COLO829 (cell line): ENCODE data around the gene MYOM1.

Experiments used
- DNase-seq: peaks from one replicate; pipeline ENCODE4 v3.0.0; 2012; ENCODE audit warnings: low spot score

Gene MYOM1

GRCh38 chr18:3115447-3116030 is 104.2 kb downstream of the MYOM1 start:
- no peak for DNase-seq

- DNase-seq, result no peak
Observed at GRCh38 chr18:3114451-3114850, 105.3 kb downstream of the MYOM1 start.

- DNase-seq, result no peak
Observed at GRCh38 chr18:3114026-3114425, 105.7 kb downstream of the MYOM1 start.

- no peak for DNase-seq
Observed at GRCh38 chr18:3111523-3112240, 108.1 kb downstream of the MYOM1 start.

GRCh38 chr18:3110034-3110752 is 109.6 kb downstream of the MYOM1 start:
- no peak for DNase-seq

- no peak for DNase-seq
Observed at GRCh38 chr18:3107740-3108151, 112.0 kb downstream of the MYOM1 start.

GRCh38 chr18:3104190-3105054 is 115.3 kb downstream of the MYOM1 start:
- no peak for DNase-seq

GRCh38 chr18:3103576-3103975 is 116.2 kb downstream of the MYOM1 start:
- DNase-seq, result no peak

- no peak for DNase-seq
Observed at GRCh38 chr18:3102983-3103382, 116.8 kb downstream of the MYOM1 start.

- DNase-seq, result no peak
Observed at GRCh38 chr18:3100498-3101132, 119.2 kb downstream of the MYOM1 start.

- no peak for DNase-seq
Observed at GRCh38 chr18:3099327-3099726, 120.4 kb downstream of the MYOM1 start.

GRCh38 chr18:3097082-3097481 is 122.7 kb downstream of the MYOM1 start:
- no peak for DNase-seq

- DNase-seq, result no peak
Observed at GRCh38 chr18:3095921-3096320, 123.8 kb downstream of the MYOM1 start.

GRCh38 chr18:3094338-3094684 is 125.5 kb downstream of the MYOM1 start:
- DNase-seq, result no peak

- DNase-seq, result peak; percentile 25
Observed at GRCh38 chr18:3093624-3094337, 126.0 kb downstream of the MYOM1 start.

GRCh38 chr18:3092727-3093126 is 127.0 kb downstream of the MYOM1 start:
- no peak for DNase-seq

GRCh38 chr18:3089579-3089978 is 130.2 kb downstream of the MYOM1 start:
- DNase-seq, result no peak

- no peak for DNase-seq
Observed at GRCh38 chr18:3088449-3088848, 131.3 kb downstream of the MYOM1 start.

GRCh38 chr18:3086871-3087270 is 132.9 kb downstream of the MYOM1 start:
- DNase-seq, result no peak

- no peak for DNase-seq
Observed at GRCh38 chr18:3085612-3086011, 134.2 kb downstream of the MYOM1 start.

- no peak for DNase-seq
Observed at GRCh38 chr18:3084206-3084605, 135.6 kb downstream of the MYOM1 start.
